Measurements from ENCODE around the gene ZNF597.

ZNF597 gene

GRCh38 chr16:3486506-3487215 lies 43.4 kb upstream of the ZNF597 start:
- DNase-seq (ENCODE audit: low read depth): no peak
- TF ChIP-seq CTCF (conservative IDR thresholded peaks at IDR 0.05; ENCODE audit: low read length): no peak
- H3K4me3 ChIP-seq (ENCODE audit: low read length): no peak overlapping the region

GRCh38 chr16:3485821-3486505 lies 42.7 kb upstream of the ZNF597 start:
- TF ChIP-seq CTCF (conservative IDR thresholded peaks at IDR 0.05; ENCODE audit: low read length): no peak
- no peak for DNase-seq (ENCODE audit: low read depth)
- H3K4me3 ChIP-seq (ENCODE audit: low read length): no peak overlapping the region

GRCh38 chr16:3485097-3485745 lies 41.9 kb upstream of the ZNF597 start:
- TF ChIP-seq CTCF (conservative IDR thresholded peaks at IDR 0.05; ENCODE audit: low read length): no peak
- DNase-seq (ENCODE audit: low read depth): no peak
- H3K4me3 ChIP-seq (ENCODE audit: low read length): no peak overlapping the region

GRCh38 chr16:3484318-3485096 lies 41.2 kb upstream of the ZNF597 start:
- DNase-seq (ENCODE audit: low read depth): no peak
- no peak overlapping the region for H3K4me3 ChIP-seq (ENCODE audit: low read length)
- TF ChIP-seq CTCF (conservative IDR thresholded peaks at IDR 0.05; ENCODE audit: low read length): no peak

GRCh38 chr16:3482659-3483241 lies 39.4 kb upstream of the ZNF597 start:
- no peak for TF ChIP-seq CTCF (conservative IDR thresholded peaks at IDR 0.05; ENCODE audit: low read length)
- DNase-seq (ENCODE audit: low read depth): no peak
- H3K4me3 ChIP-seq (ENCODE audit: low read length): no peak overlapping the region

- no peak overlapping the region for H3K4me3 ChIP-seq (ENCODE audit: low read length)
- DNase-seq (ENCODE audit: low read depth): no peak
- no peak for TF ChIP-seq CTCF (conservative IDR thresholded peaks at IDR 0.05; ENCODE audit: low read length)
These were observed 38.7 kb upstream of the ZNF597 start for GRCh38 chr16:3481696-3482658.
